Ovary (tissue), 3 donors: ENCODE data around the gene PPP4C.

Source experiments
- CTCF ChIP-seq, 3 donors: fragments of 450-650 bp in 2 of 3; fragments of 200-600 bp in 1 of 3; IDR thresholded peaks; one replicate each; pipeline versions ENCODE4 v1.5.1 to v1.8.0; 2016 to 2022; ENCODE audit warnings: antibody characterized with exemption in 3 of 3, mild to moderate bottlenecking in 1 of 3
- EP300 ChIP-seq: sonication (generic); formaldehyde crosslinking; IDR thresholded peaks from one replicate; pipeline ENCODE4 v1.6.1; 2017; ENCODE audit warnings: antibody characterized with exemption
- POLR2A ChIP-seq: fragments of 450-650 bp; IDR thresholded peaks from one replicate; pipeline ENCODE4 v1.6.1; 2017; ENCODE audit warnings: antibody characterized with exemption, mild to moderate bottlenecking, moderate library complexity
- donor health status: DM: no; HTN: no; CAD: no.

DNA sequence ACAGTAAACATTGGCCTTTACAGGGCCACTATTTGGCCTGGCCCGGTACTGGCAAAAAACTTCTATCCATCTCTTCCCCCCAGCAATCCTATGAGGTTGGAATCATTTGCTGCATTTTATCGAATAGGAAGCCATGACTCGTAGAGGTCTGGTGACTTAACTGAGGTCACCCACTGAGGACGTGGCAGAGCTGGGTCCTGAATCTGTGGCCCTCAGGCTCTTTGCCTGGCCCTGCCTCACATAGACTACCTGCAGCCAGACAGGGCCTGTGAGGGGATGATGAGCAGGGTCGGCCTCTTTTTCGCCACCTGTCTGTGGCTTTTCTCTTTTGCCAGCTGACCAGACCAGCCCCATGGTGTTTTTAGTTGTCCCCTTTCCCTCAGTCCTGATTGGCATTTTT lies 1.9 kb downstream of the PPP4C start:
- TF ChIP-seq POLR2A (no peak), CTCF (IDR thresholded peaks at IDR 0.05) (no peak), EP300 (no peak)
